ACC112 (cell line): ENCODE results near the gene ROS1.

ENCODE experiments used
- H2AFZ ChIP-seq: fragments of 200-600 bp; sonication (generic); one replicate; pipeline ENCODE4 v1.6.0; 2017; ENCODE audit warnings: antibody characterized with exemption, low read length; ENCODE audit not compliant: unreplicated experiment
- H3K27ac ChIP-seq: fragments of 200-600 bp; sonication (generic); 2 replicates; pipeline ENCODE4 v1.5.1; 2014; ENCODE audit warnings: low read depth, mild to moderate bottlenecking, antibody characterized with exemption, low read length, moderate library complexity
- H3K27me3 ChIP-seq: fragments of 200-600 bp; sonication (generic); 2 replicates; pipeline ENCODE4 v1.6.1; 2014; ENCODE audit warnings: mild to moderate bottlenecking, antibody characterized with exemption, low read length, moderate library complexity, mixed read lengths; ENCODE audit not compliant: insufficient read depth
- H3K36me3 ChIP-seq: fragments of 200-600 bp; sonication (generic); 2 replicates; pipeline ENCODE4 v1.6.1; 2016; ENCODE audit warnings: mild to moderate bottlenecking, antibody characterized with exemption, low read length, moderate library complexity, mixed read lengths; ENCODE audit not compliant: insufficient read depth
- H3K4me1 ChIP-seq: fragments of 200-600 bp; sonication (generic); one replicate; pipeline ENCODE4 v1.6.1; 2016; ENCODE audit warnings: low read length, mixed read lengths; ENCODE audit not compliant: insufficient read depth, unreplicated experiment, control insufficient read depth
- H3K4me3 ChIP-seq: fragments of 200-600 bp; sonication (generic); 2 replicates; pipeline ENCODE4 v1.5.1; 2014; ENCODE audit warnings: mild to moderate bottlenecking, low read depth, low read length
- H3K79me2 ChIP-seq: fragments of 200-600 bp; sonication (generic); one replicate; pipeline ENCODE4 v1.6.0; 2016; ENCODE audit warnings: low read length; ENCODE audit not compliant: control insufficient read depth, unreplicated experiment, insufficient read depth

ROS1 gene

DNA sequence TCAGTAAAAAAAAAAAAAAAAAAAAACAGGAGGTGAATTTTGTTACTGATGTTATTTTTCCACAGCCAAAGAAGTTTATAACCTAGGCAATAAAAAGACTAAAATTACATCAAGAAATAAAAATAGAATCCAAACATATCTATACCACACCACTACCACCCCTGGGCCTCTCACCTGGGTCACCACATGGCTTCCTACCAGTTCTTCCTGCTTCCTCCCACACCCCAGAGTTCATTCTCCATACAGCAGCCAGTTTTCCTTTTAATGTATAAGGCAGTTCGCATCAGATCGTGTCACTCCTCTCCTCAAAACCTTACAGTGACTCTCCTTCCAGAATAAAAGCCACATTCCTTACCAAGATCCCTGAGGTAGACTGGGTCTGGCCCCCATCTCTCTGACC, 23.9 kb downstream of the ROS1 start:
- Histone ChIP-seq H2AFZ (no peak overlapping the region), H3K79me2 (no peaks in the 10 kb centered on the region), H3K27me3 (no peaks in the 10 kb centered on the region), H3K27ac (no peak overlapping the region), H3K4me1 (no peaks in the 10 kb centered on the region), H3K36me3 (no peaks in the 10 kb centered on the region), H3K4me3 (no peak overlapping the region)

DNA sequence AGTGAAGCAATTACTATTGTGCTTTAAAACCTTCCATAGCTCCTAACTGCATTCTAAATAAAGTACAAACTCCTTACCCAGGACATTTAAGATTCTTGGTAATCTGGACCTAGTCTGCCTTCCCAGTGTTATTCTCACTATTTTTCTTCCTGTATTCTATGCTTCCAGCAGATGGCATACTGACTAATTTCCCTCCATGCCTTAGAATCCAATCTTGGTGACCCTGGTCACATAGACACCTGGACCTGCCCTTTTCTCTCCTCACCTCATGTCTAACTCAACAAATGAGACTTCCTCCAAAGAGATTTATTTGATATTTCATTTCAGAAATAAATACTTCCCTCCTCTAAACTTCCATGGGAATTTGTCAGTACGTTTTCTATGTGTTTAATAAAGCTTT, 25.8 kb downstream of the ROS1 start:
- H3K4me1 ChIP-seq, result no peaks in the 10 kb centered on the region
- H2AFZ ChIP-seq, result peak overlapping the region; percentile 85
- H3K79me2 ChIP-seq, result no peaks in the 10 kb centered on the region
- H3K27me3 ChIP-seq, result no peaks in the 10 kb centered on the region
- no peak overlapping the region for H3K27ac ChIP-seq
- no peak overlapping the region for H3K4me3 ChIP-seq
- no peaks in the 10 kb centered on the region for H3K36me3 ChIP-seq

DNA sequence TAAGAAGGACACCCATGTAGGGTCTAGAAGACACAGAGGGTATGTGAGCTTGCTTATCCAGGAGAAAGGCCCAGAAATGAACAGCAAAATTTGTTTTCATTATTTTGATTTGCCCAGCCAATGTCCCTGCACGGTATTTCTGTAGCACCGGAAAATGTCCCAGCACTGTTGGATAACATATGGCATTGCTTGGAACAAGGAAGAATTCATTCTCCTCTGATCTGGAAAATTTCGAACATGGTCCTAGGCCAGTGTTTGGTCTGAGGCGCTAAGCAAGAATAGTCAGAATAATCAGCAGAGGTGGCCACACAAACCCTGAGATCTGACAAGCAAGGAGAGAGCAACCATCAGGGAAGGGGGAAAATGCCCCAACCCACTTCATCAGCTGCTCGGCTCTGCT, 26.6 kb downstream of the ROS1 start:
- Histone ChIP-seq H3K4me3 (no peak overlapping the region), H3K4me1 (no peaks in the 10 kb centered on the region), H3K36me3 (no peaks in the 10 kb centered on the region), H3K27ac (no peak overlapping the region), H2AFZ (no peak overlapping the region), H3K27me3 (no peaks in the 10 kb centered on the region), H3K79me2 (no peaks in the 10 kb centered on the region)

DNA sequence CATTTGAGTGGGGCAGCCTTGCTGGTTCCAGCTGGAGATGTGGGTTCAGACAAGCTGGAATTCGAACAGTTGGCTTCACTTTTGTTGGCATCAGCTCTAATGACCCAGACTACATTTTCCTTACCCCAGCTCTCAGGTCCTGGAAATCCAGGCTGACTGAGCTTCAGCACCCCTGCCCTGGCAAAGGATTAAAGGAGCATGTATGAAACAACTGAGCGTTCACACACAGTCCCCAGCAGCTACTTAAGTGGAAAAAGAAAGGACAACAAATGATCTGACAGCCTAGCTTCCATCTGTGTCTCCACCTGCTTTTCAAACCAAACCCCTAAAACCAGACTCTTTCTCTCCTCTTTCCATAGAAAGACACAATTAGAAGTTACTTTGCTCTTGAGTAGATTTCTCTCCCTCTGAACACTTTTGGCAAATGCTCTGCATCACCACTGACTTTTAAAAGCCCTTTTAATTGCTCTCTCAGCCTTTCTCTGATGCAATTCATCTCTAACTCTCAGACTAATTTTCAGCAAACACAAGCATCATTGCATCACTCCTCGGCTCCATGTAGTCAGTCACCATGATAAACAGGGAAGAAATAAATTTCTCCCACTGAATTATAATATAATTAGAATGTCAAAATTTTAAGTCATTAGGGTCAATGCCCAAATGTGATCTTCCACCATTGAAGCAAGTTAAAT, 28.1 kb downstream of the ROS1 start:
- no peaks in the 10 kb centered on the region for H3K4me1 ChIP-seq
- H3K36me3 ChIP-seq, result no peaks in the 10 kb centered on the region
- no peak overlapping the region for H3K4me3 ChIP-seq
- no peak overlapping the region for H2AFZ ChIP-seq
- no peaks in the 10 kb centered on the region for H3K27me3 ChIP-seq
- no peaks in the 10 kb centered on the region for H3K79me2 ChIP-seq
- no peak overlapping the region for H3K27ac ChIP-seq

DNA sequence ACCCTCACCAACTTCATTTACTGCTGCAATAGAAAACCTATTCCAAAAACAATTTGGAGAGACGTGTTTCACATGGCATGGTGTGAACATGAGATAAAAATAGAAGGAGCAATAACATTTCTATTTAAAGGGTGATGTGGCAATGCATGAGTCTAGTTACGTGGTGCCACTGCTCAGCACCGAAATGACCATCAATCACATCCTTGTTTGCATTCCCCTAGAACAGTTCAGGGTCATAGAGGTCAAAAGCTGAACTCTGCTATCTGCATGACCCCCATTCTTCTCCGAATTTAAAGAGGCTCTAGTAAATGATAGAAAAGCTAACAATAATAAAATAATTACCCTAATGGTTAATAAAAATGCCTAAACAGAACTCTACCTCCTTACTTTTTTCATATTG, 29.5 kb downstream of the ROS1 start:
- H3K27me3 ChIP-seq, result no peaks in the 10 kb centered on the region
- no peaks in the 10 kb centered on the region for H3K79me2 ChIP-seq
- H3K4me1 ChIP-seq, result no peaks in the 10 kb centered on the region
- H3K36me3 ChIP-seq, result no peaks in the 10 kb centered on the region
- no peak overlapping the region for H2AFZ ChIP-seq
- no peak overlapping the region for H3K4me3 ChIP-seq
- no peak overlapping the region for H3K27ac ChIP-seq

DNA sequence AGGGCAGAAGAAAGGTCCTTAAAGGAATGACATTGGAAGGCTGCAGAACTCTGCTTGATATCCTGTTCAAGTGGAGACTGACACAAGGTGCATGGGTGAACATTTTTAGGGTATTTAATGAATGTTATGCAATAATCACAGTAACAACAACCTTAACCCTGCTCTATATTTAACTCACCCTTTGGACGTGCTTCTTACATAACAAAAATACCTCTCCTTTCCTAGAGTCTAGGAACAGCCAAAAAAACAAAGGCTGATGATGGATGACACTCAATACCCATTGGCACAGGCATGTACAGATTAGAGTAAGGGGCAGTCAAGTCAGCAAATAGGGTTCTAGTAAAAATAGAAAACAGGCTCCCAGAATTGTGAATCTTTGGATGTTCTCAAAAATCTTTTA, 30.6 kb downstream of the ROS1 start:
- H2AFZ ChIP-seq, result no peak overlapping the region
- H3K36me3 ChIP-seq, result no peaks in the 10 kb centered on the region
- H3K27me3 ChIP-seq, result no peaks in the 10 kb centered on the region
- no peak overlapping the region for H3K27ac ChIP-seq
- no peaks in the 10 kb centered on the region for H3K79me2 ChIP-seq
- no peaks in the 10 kb centered on the region for H3K4me1 ChIP-seq
- no peak overlapping the region for H3K4me3 ChIP-seq

DNA sequence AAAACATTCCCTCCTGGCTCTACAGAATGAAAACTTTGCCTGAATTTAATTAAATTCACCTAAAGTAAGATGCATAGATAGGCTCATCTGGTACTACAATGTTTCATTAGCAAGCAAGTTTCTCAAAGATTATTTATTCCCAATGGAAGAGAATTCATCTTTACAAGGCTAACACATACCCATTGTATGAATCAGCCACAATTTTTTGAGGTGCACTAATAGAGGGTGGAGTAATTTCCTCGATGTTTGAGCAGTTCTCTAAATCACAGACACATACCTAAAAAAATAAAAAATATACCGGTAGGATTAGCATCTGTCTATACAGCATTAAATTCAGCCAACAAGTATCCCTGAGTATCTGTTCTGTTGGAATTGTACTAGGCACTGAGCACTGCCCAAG, 32.7 kb downstream of the ROS1 start:
- Histone ChIP-seq H3K4me1 (peaks cover 6% of the 10 kb centered on the region), H2AFZ (no peak overlapping the region), H3K4me3 (no peak overlapping the region), H3K79me2 (no peaks in the 10 kb centered on the region), H3K27me3 (no peaks in the 10 kb centered on the region), H3K36me3 (no peaks in the 10 kb centered on the region), H3K27ac (no peak overlapping the region)

DNA sequence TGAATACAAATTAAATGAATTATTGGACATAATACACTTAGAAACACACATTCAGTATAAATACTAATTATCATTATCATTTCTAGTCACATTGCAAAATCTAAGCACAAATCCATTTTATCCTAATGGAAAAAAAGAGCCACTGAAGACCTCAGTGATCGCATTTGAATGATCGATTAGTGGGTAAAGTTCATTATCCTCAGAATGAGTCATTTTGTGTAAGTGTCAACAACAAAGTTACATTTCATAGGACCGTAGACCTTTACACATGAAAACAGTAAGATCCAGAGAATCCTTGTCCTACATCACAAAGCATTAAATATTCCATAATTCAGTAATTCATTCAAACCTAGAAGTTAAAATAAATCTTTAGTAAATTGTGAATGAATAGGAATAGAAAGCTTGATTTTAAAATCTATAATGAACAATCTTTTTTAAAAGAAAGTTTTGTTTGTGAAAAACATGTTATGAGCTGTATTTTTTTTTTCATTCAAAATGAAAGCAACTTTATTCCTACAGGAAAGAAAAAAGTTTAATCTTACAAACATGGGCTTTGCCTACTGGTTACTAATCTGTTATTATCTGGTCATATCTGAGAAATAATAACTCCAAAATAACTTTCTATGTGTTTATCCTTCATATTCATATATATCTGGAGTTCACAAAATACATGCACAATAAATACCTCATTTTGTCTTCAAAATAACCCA, 33.7 kb downstream of the ROS1 start:
- no peaks in the 10 kb centered on the region for H3K79me2 ChIP-seq
- no peaks in the 10 kb centered on the region for H3K27me3 ChIP-seq
- H2AFZ ChIP-seq, result no peak overlapping the region
- no peak overlapping the region for H3K27ac ChIP-seq
- no peak overlapping the region for H3K4me3 ChIP-seq
- H3K36me3 ChIP-seq, result no peaks in the 10 kb centered on the region
- H3K4me1 ChIP-seq, result peaks cover 6% of the 10 kb centered on the region

DNA sequence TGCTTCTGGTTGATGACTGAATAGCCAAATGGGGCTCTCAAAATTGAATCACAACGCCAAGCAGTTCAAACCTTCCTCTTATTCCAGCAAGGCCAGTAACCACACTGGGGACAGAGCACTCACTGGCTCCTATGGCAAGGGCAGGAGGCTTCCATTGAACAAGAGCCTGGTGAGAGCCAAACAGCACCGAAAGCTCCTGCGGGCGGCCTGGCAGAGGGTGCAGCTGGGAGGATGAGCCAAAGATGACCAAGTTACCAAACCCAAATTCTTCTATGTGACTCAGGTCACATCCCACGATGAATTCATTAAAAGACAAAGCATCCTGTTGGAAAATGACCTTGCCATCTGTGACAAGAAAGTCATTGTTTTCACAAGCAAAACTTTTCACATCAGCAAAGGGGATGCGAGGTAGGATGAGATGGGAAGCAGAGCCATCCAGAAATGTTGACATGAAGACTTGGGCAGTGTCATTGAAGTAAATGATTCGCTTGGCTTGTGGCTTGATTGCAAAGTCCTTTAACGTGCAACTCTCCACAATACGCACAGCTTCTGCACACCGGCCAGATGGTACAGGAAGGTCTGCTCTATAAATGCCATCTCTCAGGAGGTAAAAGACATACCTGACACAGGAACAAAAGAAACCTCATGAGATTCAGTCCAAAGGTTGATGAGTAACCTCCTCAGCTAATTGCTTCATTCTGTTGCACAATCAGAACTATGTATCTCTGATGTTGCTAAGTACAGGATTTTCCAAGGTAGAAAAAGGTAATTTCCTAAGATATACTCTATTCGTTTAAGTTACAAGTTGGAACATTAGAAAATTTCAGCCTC, 36.3 kb downstream of the ROS1 start:
- no peaks in the 10 kb centered on the region for H3K36me3 ChIP-seq
- no peak overlapping the region for H3K4me3 ChIP-seq
- H2AFZ ChIP-seq, result no peak overlapping the region
- no peaks in the 10 kb centered on the region for H3K27me3 ChIP-seq
- peaks cover 6% of the 10 kb centered on the region for H3K4me1 ChIP-seq
- H3K79me2 ChIP-seq, result no peaks in the 10 kb centered on the region
- H3K27ac ChIP-seq, result no peak overlapping the region

DNA sequence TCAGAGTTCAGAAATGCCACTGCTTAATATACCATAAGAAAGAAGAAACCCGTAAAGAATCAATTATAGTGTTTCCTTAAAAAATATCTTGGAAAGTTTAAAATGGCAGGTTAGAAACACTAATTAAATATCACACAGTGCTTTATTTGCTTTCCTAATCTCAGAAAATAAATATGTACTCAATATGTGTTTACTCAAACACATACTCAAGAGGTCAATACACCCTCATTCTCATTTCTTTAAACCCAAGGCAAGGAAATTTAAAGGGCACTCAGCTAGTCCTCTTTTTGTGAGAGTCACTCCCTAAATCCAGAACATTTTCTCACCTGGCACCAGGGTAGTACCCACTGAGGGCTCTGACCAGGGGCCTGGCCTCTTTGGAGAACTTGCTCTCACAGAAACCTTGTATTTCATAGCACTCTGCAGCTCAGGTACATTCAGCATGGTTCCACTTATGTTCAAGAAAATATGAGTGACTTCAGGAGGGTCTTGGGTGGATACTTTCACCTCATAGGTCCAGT, 38.2 kb downstream of the ROS1 start:
- H3K27me3 ChIP-seq, result no peaks in the 10 kb centered on the region
- H3K4me1 ChIP-seq, result peaks cover 6% of the 10 kb centered on the region
- H3K4me3 ChIP-seq, result no peak overlapping the region
- no peak overlapping the region for H3K27ac ChIP-seq
- H3K36me3 ChIP-seq, result no peaks in the 10 kb centered on the region
- no peaks in the 10 kb centered on the region for H3K79me2 ChIP-seq
- no peak overlapping the region for H2AFZ ChIP-seq
